Panc1 (cell line): Measurements from ENCODE around the gene S100A2. TPM values are rescaled to one million over a fixed set of nuclear protein-coding genes. Genes with fewer than 3 reads are reported as not detected.

Source experiments
- ATAC-seq: fragments of 200-7000 bp; cut with Tn5 transposase; 2 replicates; pipeline ENCODE4 v1.9.1; 2020; ENCODE audit warnings: mild to moderate bottlenecking, moderate library complexity
- BruUV-seq: library from RNA; stranded (reverse); fragments of 400-500 nt; replicated peaks from 2 replicates; lab custom pipeline; 2021; lab: Mats Ljungman, UMichigan
- CTCF ChIA-PET: fragments of 300-600 bp; sonication (Branson Sonifier 250); formaldehyde crosslinking; loops from one replicate; lab custom pipeline; 2022; ENCODE audit warnings: antibody characterized with exemption; lab: Charles Lee
- POLR2A ChIA-PET: fragments of 300-600 bp; sonication (Branson Sonifier 250); formaldehyde crosslinking; loops from one replicate; lab custom pipeline; 2022; ENCODE audit warnings: antibody characterized with exemption; lab: Charles Lee
- DNase-seq: peaks from one replicate; pipeline ENCODE4 v3.0.0-alpha.2; 2010; ENCODE audit warnings: low read depth, low spot score
- H3K27ac ChIP-seq: 2 replicates; pipeline ENCODE4 v1.5.1; 2011; ENCODE audit warnings: mild to moderate bottlenecking, low read length, inconsistent platforms
- H3K27me3 ChIP-seq: fragments of 200-500 bp; sonication (Bioruptor generic); 2 replicates; pipeline ENCODE4 v1.6.0; 2014; ENCODE audit warnings: low read length, inconsistent platforms; ENCODE audit not compliant: control insufficient read depth, insufficient read depth
- H3K36me3 ChIP-seq: fragments of 200-500 bp; sonication (Bioruptor generic); 2 replicates; pipeline ENCODE4 v1.5.1; 2014; ENCODE audit warnings: inconsistent platforms, mild to moderate bottlenecking, low read length, moderate library complexity; ENCODE audit not compliant: control insufficient read depth, insufficient read depth
- H3K4me1 ChIP-seq: 2 replicates; pipeline ENCODE4 v1.5.1; 2011; ENCODE audit warnings: inconsistent platforms, mild to moderate bottlenecking, low read length, moderate library complexity; ENCODE audit not compliant: control insufficient read depth, insufficient read depth
- H3K4me3 ChIP-seq, 2 experiments: 2 replicates each; pipeline ENCODE4 v1.5.1; 2011 to 2012; ENCODE audit warnings: low read depth in 2 of 2, low read length in 2 of 2, mild to moderate bottlenecking in 2 of 2, inconsistent platforms in 1 of 2, moderate library complexity in 1 of 2
- H3K9me3 ChIP-seq: fragments of 200-500 bp; sonication (Bioruptor generic); 2 replicates; pipeline ENCODE4 v1.5.1; 2014; ENCODE audit warnings: low read depth, mild to moderate bottlenecking, inconsistent platforms, low read length, moderate library complexity; ENCODE audit not compliant: control insufficient read depth, insufficient read depth
- CTCF ChIP-seq: fragments of 450-650 bp; IDR thresholded peaks from 2 replicates; pipeline ENCODE4 v1.5.1; 2017; ENCODE audit warnings: mild to moderate bottlenecking
- POLR2AphosphoS5 ChIP-seq: IDR thresholded peaks from 2 replicates; pipeline ENCODE4 v1.6.1; 2012; ENCODE audit warnings: mild to moderate bottlenecking, low read depth, low read length, moderate library complexity
- REST ChIP-seq, 2 experiments: IDR thresholded peaks; 2 replicates each; pipeline ENCODE4 v1.6.1; 2011 to 2012; ENCODE audit warnings: low read depth in 2 of 2, control low read depth in 1 of 2, low read length in 1 of 2, mild to moderate bottlenecking in 1 of 2, moderate library complexity in 1 of 2; ENCODE audit not compliant: insufficient read depth in 1 of 2
- SIN3A ChIP-seq: IDR thresholded peaks from 2 replicates; pipeline ENCODE4 v1.6.1; 2012; ENCODE audit warnings: low read depth, mild to moderate bottlenecking, low read length, moderate library complexity, borderline replicate concordance; ENCODE audit not compliant: insufficient read depth
- TCF7L2 ChIP-seq: IDR thresholded peaks from 2 replicates; pipeline ENCODE4 v1.6.1; 2011; ENCODE audit warnings: mild to moderate bottlenecking, low read depth, low read length, inconsistent platforms
- in situ Hi-C: cut with HindIII; loops from 2 replicates; pipeline ENCODE4 v1.10.0; 2016; ENCODE audit warnings: low sequenced_read_pairs, low pct_unique_long_range_greater_than_20kb
- intact Hi-C: fragments of 100-400 bp; cut with micrococcal nuclease; formaldehyde crosslinking; loops from one replicate; pipeline ENCODE4 v1.10.0; 2022; ENCODE audit not compliant: unreplicated experiment
- total RNA-seq: library from RNA; stranded (reverse); gene quantifications from one replicate; pipeline ENCODE4 v1.2.1, GENCODE V29; 2021; ENCODE audit not compliant: unreplicated experiment

The S100A2 gene
- total RNA-seq, 1 experiment from 2014 or later: 6.2 TPM

- Histone ChIP-seq H3K9me3 (no peaks in the 10 kb centered on the region), H3K27ac (no peak overlapping the region), H3K36me3 (no peaks in the 10 kb centered on the region), H3K4me1 (peaks cover 8% of the 10 kb centered on the region), H3K4me3 (no peak overlapping the region), H3K27me3 (no peaks in the 10 kb centered on the region)
- in situ Hi-C loops (no loop called here), intact Hi-C loops (loop anchor here (2.0 to 10.0 kb wide), 2 partner anchors 43 to 81 kb away; partner anchors contain the start of genes S100A14 and SNAPIN)
- ATAC-seq: no peak
- no TSS peak for BruUV-seq
- CTCF ChIA-PET: interaction anchor here (0.6 to 2.1 kb wide), 5 partner anchors 39 to 1579 kb away, joined by 3 to 13 read pairs (median 4); partner anchors contain the start of gene S100A16
- POLR2A ChIA-PET: no interaction called here
- DNase-seq: no peak
- TF ChIP-seq CTCF (no peak), SIN3A (no peak), POLR2AphosphoS5 (no peak), TCF7L2 (no peak), REST (IDR thresholded peaks at IDR 0.05; ENCODE audit: insufficient read depth in 1 of 2, low read depth in 2 of 2, low read length in 1 of 2) (no peak)
Observed at GRCh38 chr1:153573351-153573750, 7.7 kb upstream of the S100A2 start.

GRCh38 chr1:153572569-153573015, 6.9 kb upstream of the S100A2 start:
- CTCF ChIA-PET: interaction anchor here (0.5 to 2.1 kb wide), 15 partner anchors 8 to 1578 kb away, joined by 3 to 13 read pairs (median 4); partner anchors contain the start of genes CHTOP, S100A13, S100A16 and S100A4
- in situ Hi-C loops: no loop called here
- BruUV-seq: no TSS peak

More at GRCh38 chr1:153572569-153573015, 6.9 kb upstream of the S100A2 start:
- Histone ChIP-seq H3K9me3 (no peaks in the 10 kb centered on the region), H3K27ac (peak overlapping the region; percentile 63; the same call in 1 of the 2 replicates), H3K4me1 (peaks cover 15% of the 10 kb centered on the region), H3K36me3 (no peaks in the 10 kb centered on the region), H3K4me3 (no peak overlapping the region), H3K27me3 (no peaks in the 10 kb centered on the region)
- TF ChIP-seq TCF7L2 (no peak), CTCF (peak; percentile 97), REST (IDR thresholded peaks at IDR 0.05; ENCODE audit: insufficient read depth in 1 of 2, low read depth in 2 of 2, low read length in 1 of 2) (0 out of 4 replicates have a peak, but pooled peaks of 1 of the 2 experiments have one; percentile 17)
- intact Hi-C loops: loop anchor here (2.0 to 10.0 kb wide), 2 partner anchors 44 to 82 kb away; partner anchors contain the start of genes S100A14 and SNAPIN
- DNase-seq (peak; percentile 83), ATAC-seq (peak; percentile 84)
- POLR2A ChIA-PET: interaction anchor here (0.7 kb wide), 2 partner anchors 19 to 62 kb away, joined by 3 read pairs; no protein-coding TSS in a partner anchor
